RPMI7951 (cell line): ENCODE data around the gene RBM19. TPM values are rescaled to one million over a fixed set of nuclear protein-coding genes. Genes with fewer than 3 reads are reported as not detected.

Source experiments
- DNase-seq: peaks from one replicate; pipeline ENCODE4 v3.0.0-alpha.2; 2012; ENCODE audit warnings: low read depth
- total RNA-seq: library from RNA; depleted of rRNA; stranded (reverse); fragments of >200 nt; shearing (Covaris generic); gene quantifications from 2 replicates; pipeline ENCODE4 v1.2.3, GENCODE V29; 2014

Gene RBM19
- total RNA-seq, 1 experiment from 2014 or later: 12.5 TPM

- DNase-seq: no peak
These were observed 189.6 kb downstream of the RBM19 start for GRCh38 chr12:113776536-113776935.

DNA sequence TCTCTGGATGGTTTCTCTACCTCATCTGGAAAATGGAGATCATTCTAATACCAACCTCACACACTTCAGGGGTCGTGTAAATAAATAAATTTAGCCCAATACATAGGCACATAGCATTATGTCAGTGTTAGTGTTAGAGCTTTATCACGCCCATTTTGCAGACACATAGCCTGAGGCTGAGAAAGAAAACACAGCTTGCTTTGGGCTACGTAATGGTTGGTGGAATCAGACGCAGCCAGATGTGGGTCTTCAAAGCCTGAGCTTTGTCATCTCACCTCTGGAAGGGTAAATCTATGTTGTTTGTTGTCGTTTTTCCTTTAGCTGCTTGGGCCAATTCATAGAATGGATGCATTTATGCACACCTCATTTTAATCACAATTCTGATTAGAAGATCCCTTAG, 191.6 kb downstream of the RBM19 start:
- DNase-seq: no peak

DNA sequence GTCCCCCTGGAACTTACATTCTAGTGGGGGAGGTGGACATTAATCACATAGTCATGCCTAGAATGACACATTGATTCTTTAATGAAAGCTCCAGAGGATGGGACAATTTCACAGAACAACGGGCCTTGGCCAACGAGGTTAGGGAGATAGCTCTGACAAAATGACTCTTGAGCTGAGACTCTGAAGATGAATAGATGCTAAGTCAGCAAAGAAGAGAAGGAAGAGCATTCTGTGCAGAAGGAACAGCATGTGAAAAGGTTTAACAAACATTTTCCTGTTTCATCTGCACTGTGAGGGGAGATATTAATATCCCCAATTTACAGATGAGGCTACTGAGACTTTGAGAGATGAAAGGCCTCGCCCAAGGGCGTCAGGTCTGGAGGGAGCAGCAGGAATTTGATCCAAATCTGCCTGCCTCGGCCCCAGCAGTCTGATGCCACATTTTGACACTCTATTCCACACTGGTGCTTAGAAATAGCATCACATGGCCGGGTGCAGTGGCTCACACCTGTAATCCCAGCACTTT, 193.6 kb downstream of the RBM19 start:
- no peak for DNase-seq

DNA sequence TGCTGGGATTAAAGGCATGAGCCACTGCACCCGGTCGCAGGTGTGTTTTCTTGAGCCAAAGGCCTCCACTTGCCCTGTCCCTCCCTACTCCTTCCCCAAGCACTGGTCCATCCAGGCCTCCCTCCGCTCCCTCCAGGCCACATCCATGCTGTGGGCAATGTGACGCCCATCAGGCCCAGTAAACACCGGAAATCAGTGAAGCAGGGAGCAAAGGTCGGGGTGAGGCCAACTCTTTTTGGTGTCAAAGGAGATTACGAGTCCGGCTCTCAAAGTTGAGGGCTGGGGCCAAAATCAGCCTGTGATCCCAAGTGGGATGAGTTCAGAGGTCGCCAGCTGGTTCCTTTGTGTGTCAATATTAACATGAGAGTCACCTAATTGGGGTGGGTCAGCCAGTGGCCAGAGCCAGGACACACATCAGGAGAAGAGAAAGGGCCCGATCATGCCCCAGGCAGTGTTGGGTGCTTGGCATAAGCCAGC, 195.7 kb downstream of the RBM19 start:
- DNase-seq: no peak

- no peak for DNase-seq
These were observed 196.8 kb downstream of the RBM19 start for GRCh38 chr12:113769305-113769704.

DNA sequence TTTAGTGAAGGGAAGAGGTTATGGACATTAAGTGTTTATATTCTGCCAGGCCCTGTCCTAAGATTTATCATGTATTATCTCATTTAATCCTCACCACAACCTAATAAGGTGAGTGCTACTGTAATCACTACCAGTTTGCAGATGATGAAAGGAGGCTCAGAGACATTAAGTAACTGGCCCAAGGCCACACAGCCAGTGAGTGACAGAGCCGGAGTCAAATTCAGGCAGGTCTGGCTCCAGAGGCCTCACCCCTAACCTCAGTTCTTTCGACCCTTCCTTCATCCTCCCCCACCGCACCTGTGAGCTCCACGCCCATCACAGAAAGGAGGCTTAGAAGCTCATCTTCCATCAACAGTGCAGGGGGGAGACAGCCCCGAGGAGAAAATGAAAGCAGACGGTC, 197.3 kb downstream of the RBM19 start:
- no peak for DNase-seq

- DNase-seq: peak; percentile 88
These were observed 198.9 kb downstream of the RBM19 start for GRCh38 chr12:113766879-113767878.
